HepG2 (cell line): ENCODE measurements around the gene TMPO. TPM values are rescaled to one million over a fixed set of nuclear protein-coding genes. Genes with fewer than 3 reads are reported as not detected.
A peak's percentile ranks its signal among the peaks of the same experiment; 100 is the strongest.

Source experiments
- ARID2 ChIP-seq: sonication (generic); formaldehyde crosslinking; IDR thresholded peaks from 2 replicates; pipeline ENCODE4 v1.8.1; 2022; ENCODE audit warnings: mild to moderate bottlenecking, missing genetic modification reagents, borderline replicate concordance
- CBFB ChIP-seq: sonication (generic); formaldehyde crosslinking; IDR thresholded peaks from 2 replicates; pipeline ENCODE4 v1.4.0; 2020; ENCODE audit warnings: missing genetic modification reagents
- CEBPB ChIP-seq: IDR thresholded peaks from 2 replicates; pipeline ENCODE4 v1.6.1; 2011; ENCODE audit warnings: low read depth, low read length, improper control_type of control experiment, borderline replicate concordance
- ELF4 ChIP-seq: sonication (generic); formaldehyde crosslinking; IDR thresholded peaks from 2 replicates; pipeline ENCODE4 v1.5.0; 2020; ENCODE audit warnings: missing genetic modification reagents, mild to moderate bottlenecking, moderate library complexity, borderline replicate concordance
- GPN1 ChIP-seq: sonication (generic); formaldehyde crosslinking; IDR thresholded peaks from 2 replicates; pipeline ENCODE4 v1.5.1; 2020; ENCODE audit warnings: missing genetic modification reagents, borderline replicate concordance
- MTF1 ChIP-seq: sonication (generic); formaldehyde crosslinking; IDR thresholded peaks from 2 replicates; pipeline ENCODE4 v1.5.0; 2020; ENCODE audit warnings: missing genetic modification reagents
- NBN ChIP-seq: fragments of 450-650 bp; conservative IDR thresholded peaks from 2 replicates; pipeline ENCODE4 v1.6.1; 2017
- NKX3-1 ChIP-seq: sonication (generic); formaldehyde crosslinking; IDR thresholded peaks from 2 replicates; pipeline ENCODE4 v1.5.0; 2020; ENCODE audit warnings: missing genetic modification reagents
- PAWR ChIP-seq: sonication (generic); formaldehyde crosslinking; IDR thresholded peaks from 2 replicates; pipeline ENCODE4 v1.4.0; 2020; ENCODE audit warnings: missing genetic modification reagents, mild to moderate bottlenecking, borderline replicate concordance
- PRPF4 ChIP-seq: fragments of 200-400 bp; formaldehyde crosslinking; IDR thresholded peaks from 2 replicates; pipeline ENCODE4 v1.6.1; 2016; ENCODE audit warnings: low read length, low read depth; ENCODE audit not compliant: poor library complexity, severe bottlenecking
- RAD51 ChIP-seq: fragments of 450-650 bp; IDR thresholded peaks from 2 replicates; pipeline ENCODE4 v1.6.1; 2016; ENCODE audit warnings: borderline replicate concordance
- RBAK ChIP-seq: sonication (generic); formaldehyde crosslinking; IDR thresholded peaks from 2 replicates; pipeline ENCODE4 v1.5.1; 2020; ENCODE audit warnings: mild to moderate bottlenecking, missing genetic modification reagents
- RCOR2 ChIP-seq: IDR thresholded peaks from 2 replicates; pipeline ENCODE4 v1.6.1; 2016; ENCODE audit warnings: missing biosample characterization, missing genetic modification reagents
- ZFYVE20 ChIP-seq: sonication (generic); formaldehyde crosslinking; IDR thresholded peaks from 2 replicates; pipeline ENCODE4 v1.8.0; 2023; ENCODE audit warnings: low read depth, mild to moderate bottlenecking, moderate library complexity, missing genetic modification reagents, borderline replicate concordance
- ZNF143 ChIP-seq: sonication (generic); formaldehyde crosslinking; IDR thresholded peaks from 2 replicates; pipeline ENCODE4 v1.4.0; 2020; ENCODE audit warnings: missing genetic modification reagents
- ZNF230 ChIP-seq: sonication (generic); formaldehyde crosslinking; IDR thresholded peaks from 2 replicates; pipeline ENCODE4 v1.4.0; 2020; ENCODE audit warnings: mild to moderate bottlenecking, missing genetic modification reagents
- ZNF264 ChIP-seq: sonication (generic); formaldehyde crosslinking; IDR thresholded peaks from 2 replicates; pipeline ENCODE4 v1.4.0; 2020; ENCODE audit warnings: missing genetic modification reagents
- ZNF326 ChIP-seq: sonication (generic); formaldehyde crosslinking; IDR thresholded peaks from 2 replicates; pipeline ENCODE4 v1.4.0; 2020; ENCODE audit warnings: missing genetic modification reagents, borderline replicate concordance
- ZNF549 ChIP-seq: sonication (generic); formaldehyde crosslinking; IDR thresholded peaks from 2 replicates; pipeline ENCODE4 v1.5.0; 2020; ENCODE audit warnings: missing genetic modification reagents
- ZNF574 ChIP-seq: sonication (generic); formaldehyde crosslinking; IDR thresholded peaks from 2 replicates; pipeline ENCODE4 v1.4.0; 2020; ENCODE audit warnings: missing genetic modification reagents
- ZNF780A ChIP-seq: sonication (generic); formaldehyde crosslinking; IDR thresholded peaks from 2 replicates; pipeline ENCODE4 v1.8.0; 2022; ENCODE audit warnings: mild to moderate bottlenecking, missing genetic modification reagents, moderate library complexity
- ZNF83 ChIP-seq: sonication (generic); formaldehyde crosslinking; IDR thresholded peaks from 2 replicates; pipeline ENCODE4 v1.4.0; 2020; ENCODE audit warnings: missing genetic modification reagents, mild to moderate bottlenecking, borderline replicate concordance
- ZSCAN25 ChIP-seq: sonication (generic); formaldehyde crosslinking; IDR thresholded peaks from 2 replicates; pipeline ENCODE4 v1.8.0; 2022; ENCODE audit warnings: mild to moderate bottlenecking, missing genetic modification reagents
- polyA plus RNA-seq, 8 experiments: library from polyadenylated mRNA; depleted of rRNA in 3 of 8; stranded (reverse) in 7 of 8; unstranded in 1 of 8; fragments of >200 nt; fragmentation: Illumina TruSeq in 4 of 8; extraction: Trizol in 4 of 8; gene quantifications; 2 replicates each; pipeline versions ENCODE4 v1.2.1 to v1.2.3, GENCODE V29; 2011 to 2016; ENCODE audit warnings: low read depth in 4 of 8, missing spikeins in 1 of 8, mixed read lengths in 1 of 8; ENCODE audit not compliant: insufficient read depth in 1 of 8
- total RNA-seq, 5 experiments: library from RNA; depleted of rRNA; stranded (reverse); fragments of >200 nt; fragmentation: Illumina TruSeq; extraction: Trizol; gene quantifications; 2 replicates each; pipeline ENCODE4 v1.2.3, GENCODE V29; 2016; ENCODE audit warnings: low read depth in 1 of 5
- TF ChIP-seq, protein P1 (sequence below): sonication (generic); formaldehyde crosslinking; IDR thresholded peaks from 2 replicates; pipeline ENCODE4 v1.4.0; 2020; ENCODE audit warnings: mild to moderate bottlenecking, missing genetic modification reagents
- TF ChIP-seq, protein P2 (sequence below): sonication (generic); formaldehyde crosslinking; IDR thresholded peaks from 2 replicates; pipeline ENCODE4 v1.8.1; 2023; ENCODE audit warnings: mild to moderate bottlenecking, missing genetic modification reagents

The TMPO gene
- total and polyA plus RNA-seq, 2 of the 13 experiments (the other 11 are each of a cell fraction or from before 2014, with no cell fraction given) = 24.2 to 167 TPM

- TF ChIP-seq ZSCAN25 (CRISPR knock-in tag) (peak; percentile 49; the same call in 1 of the 2 replicates), RAD51 (no peak), ZNF230 (no peak), ZNF549 (CRISPR knock-in tag) (no peak), ZNF780A (CRISPR knock-in tag) (no peak), MTF1 (CRISPR knock-in tag) (no peak), ZNF326 (CRISPR knock-in tag) (no peak), PAWR (CRISPR knock-in tag) (no peak), ZNF264 (CRISPR knock-in tag) (0 out of 2 replicates have a peak, but pooled peaks have one; percentile 22), NBN (no peak), GPN1 (no peak), RCOR2 (CRISPR knock-in tag) (no peak), RBAK (no peak), ELF4 (CRISPR knock-in tag) (no peak), PRPF4 (no peak), ARID2 (CRISPR knock-in tag) (no peak; the same call in 1 of the 2 replicates), CEBPB (no peak), CBFB (CRISPR knock-in tag) (no peak), ZNF83 (no peak), ZNF574 (CRISPR knock-in tag) (peak; percentile 77), ZFYVE20 (CRISPR knock-in tag) (no peak), ZNF143 (CRISPR knock-in tag) (peak; percentile 40; the same call in 1 of the 2 replicates), NKX3-1 (peak; percentile 84; the same call in 1 of the 2 replicates)
- TF ChIP-seq, protein P1, sequence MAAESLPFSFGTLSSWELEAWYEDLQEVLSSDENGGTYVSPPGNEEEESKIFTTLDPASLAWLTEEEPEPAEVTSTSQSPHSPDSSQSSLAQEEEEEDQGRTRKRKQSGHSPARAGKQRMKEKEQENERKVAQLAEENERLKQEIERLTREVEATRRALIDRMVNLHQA (CRISPR knock-in tag) = no peak
- TF ChIP-seq, protein P2, sequence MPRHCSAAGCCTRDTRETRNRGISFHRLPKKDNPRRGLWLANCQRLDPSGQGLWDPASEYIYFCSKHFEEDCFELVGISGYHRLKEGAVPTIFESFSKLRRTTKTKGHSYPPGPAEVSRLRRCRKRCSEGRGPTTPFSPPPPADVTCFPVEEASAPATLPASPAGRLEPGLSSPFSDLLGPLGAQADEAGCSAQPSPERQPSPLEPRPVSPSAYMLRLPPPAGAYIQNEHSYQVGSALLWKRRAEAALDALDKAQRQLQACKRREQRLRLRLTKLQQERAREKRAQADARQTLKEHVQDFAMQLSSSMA = no peak
Measured at GRCh38 chr12:98515287-98516110, at the start of gene TMPO (continued).
